ENCODE data around the gene SHPK. TPM values are rescaled to one million over a fixed set of nuclear protein-coding genes. Genes with fewer than 3 reads are reported as not detected.

The SHPK gene
- total RNA-seq, 6 donors from 2014 or later, result 10.5 to 25.1 (median 12.4) TPM

DNA sequence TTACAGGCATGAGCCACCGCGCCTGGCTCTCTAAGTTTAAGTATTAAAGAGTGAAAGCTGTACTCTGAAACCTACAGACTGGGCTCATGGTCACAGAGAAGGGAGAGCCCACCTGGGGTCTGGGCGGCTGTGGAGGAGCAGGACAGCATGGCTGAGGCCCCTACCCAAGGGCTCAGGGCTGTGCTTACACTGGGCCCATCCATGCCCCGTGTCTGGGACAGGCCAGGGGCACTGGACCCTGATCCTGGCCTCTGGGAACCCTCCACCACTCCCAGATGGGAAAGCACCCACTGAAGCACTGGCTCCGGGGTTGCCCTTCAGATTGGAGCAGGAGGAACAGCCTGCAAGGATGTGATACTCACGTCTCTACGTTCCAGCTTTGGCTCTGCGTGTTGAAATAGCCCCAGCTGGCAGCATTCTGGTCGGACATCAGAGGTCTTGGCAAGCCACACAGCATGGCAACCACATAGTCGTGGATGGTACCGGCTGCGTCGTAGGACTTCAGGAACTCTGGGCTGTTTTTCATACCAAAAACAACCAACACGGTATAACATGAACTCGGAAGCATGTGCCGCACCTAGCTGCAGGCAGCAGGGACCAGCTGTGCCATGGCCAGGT lies 13.0 kb downstream of the SHPK start:
- H3K4me3 ChIP-seq, result no peak overlapping the region
- H3K36me3 ChIP-seq, result peaks cover 20 to 88% (median 57%) of the 10 kb centered on the region in 4 donors
- ATAC-seq (ENCODE audit: low FRiP score in 2 of 2), result no peak
- no peaks in the 10 kb centered on the region for H3K9me3 ChIP-seq
- no peaks in the 10 kb centered on the region for H3K4me1 ChIP-seq
- H3K27me3 ChIP-seq, result no peaks in the 10 kb centered on the region
- DNase-seq, result no peak
- H3K27ac ChIP-seq, result no peak overlapping the region
- TF ChIP-seq POLR2AphosphoS5 (IDR thresholded peaks at IDR 0.05) (no peak), POLR2A (IDR thresholded peaks at IDR 0.05) (no peak), EP300 (IDR thresholded peaks at IDR 0.05) (no peak)
- TF ChIP-seq, protein P1, sequence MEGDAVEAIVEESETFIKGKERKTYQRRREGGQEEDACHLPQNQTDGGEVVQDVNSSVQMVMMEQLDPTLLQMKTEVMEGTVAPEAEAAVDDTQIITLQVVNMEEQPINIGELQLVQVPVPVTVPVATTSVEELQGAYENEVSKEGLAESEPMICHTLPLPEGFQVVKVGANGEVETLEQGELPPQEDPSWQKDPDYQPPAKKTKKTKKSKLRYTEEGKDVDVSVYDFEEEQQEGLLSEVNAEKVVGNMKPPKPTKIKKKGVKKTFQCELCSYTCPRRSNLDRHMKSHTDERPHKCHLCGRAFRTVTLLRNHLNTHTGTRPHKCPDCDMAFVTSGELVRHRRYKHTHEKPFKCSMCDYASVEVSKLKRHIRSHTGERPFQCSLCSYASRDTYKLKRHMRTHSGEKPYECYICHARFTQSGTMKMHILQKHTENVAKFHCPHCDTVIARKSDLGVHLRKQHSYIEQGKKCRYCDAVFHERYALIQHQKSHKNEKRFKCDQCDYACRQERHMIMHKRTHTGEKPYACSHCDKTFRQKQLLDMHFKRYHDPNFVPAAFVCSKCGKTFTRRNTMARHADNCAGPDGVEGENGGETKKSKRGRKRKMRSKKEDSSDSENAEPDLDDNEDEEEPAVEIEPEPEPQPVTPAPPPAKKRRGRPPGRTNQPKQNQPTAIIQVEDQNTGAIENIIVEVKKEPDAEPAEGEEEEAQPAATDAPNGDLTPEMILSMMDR (IDR thresholded peaks at IDR 0.05), result no peak
- WGBS, 2 donors, result 92 to 98% methylated on average over 5 to 16 of the region's 16 CpGs

- H3K4me3 ChIP-seq, result no peak overlapping the region
- ATAC-seq (ENCODE audit: low FRiP score in 2 of 2) (no peak), DNase-seq (no peak)
- H3K27me3 ChIP-seq, result no peaks in the 10 kb centered on the region
- H3K36me3 ChIP-seq, result peaks cover 22 to 92% (median 58%) of the 10 kb centered on the region in 4 donors
- 90 to 97% methylated on average over 7 to 8 of the region's 8 CpGs for whole genome bisulfite sequencing, 2 donors
- no peak overlapping the region for H3K27ac ChIP-seq
- no peaks in the 10 kb centered on the region for H3K9me3 ChIP-seq
- H3K4me1 ChIP-seq, result no peaks in the 10 kb centered on the region
- TF ChIP-seq POLR2AphosphoS5 (IDR thresholded peaks at IDR 0.05) (no peak), POLR2A (IDR thresholded peaks at IDR 0.05) (no peak), EP300 (IDR thresholded peaks at IDR 0.05) (no peak)
- TF ChIP-seq, protein P1 (IDR thresholded peaks at IDR 0.05), result no peak
Observed at GRCh38 chr17:3621146-3621720, 14.8 kb downstream of the SHPK start.

DNA sequence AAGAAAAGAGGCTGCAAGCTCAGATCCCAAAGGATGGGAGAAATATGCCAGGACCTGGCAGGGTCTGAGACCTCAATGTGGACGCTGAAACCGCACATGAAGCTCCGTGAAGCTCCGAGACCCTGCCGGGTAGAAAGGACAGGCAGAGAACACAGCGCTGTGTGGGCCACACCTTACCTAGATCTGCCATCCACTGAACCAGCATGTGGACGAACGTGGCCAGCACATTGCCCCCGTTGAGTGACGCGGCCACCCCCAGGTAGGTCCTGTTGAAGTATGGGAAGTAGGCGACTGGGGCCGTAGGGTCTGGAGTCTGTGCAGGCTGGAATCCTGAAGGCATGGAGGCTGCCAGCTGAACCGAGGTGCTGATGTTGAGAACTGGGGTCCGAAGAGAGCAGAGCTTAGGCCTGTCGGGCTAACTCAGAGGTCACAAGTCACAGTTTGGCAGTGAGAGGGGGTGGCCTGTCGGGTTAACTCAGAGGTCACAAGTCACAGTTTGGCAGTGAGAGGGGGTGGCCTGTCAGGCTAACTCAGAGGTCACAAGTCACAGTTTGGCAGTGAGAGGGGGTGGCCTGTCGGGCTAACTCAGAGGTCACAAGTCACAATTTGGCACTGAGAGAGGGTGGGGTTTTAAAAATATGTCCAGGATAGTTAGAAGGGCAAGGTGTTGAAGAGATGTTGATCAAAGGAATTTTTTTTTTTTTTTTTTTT lies 20.7 kb downstream of the SHPK start:
- H3K27me3 ChIP-seq, result no peaks in the 10 kb centered on the region
- ATAC-seq (ENCODE audit: low FRiP score in 2 of 2), result no peak
- H3K36me3 ChIP-seq, result peaks cover 6 to 84% (median 64%) of the 10 kb centered on the region in 4 donors
- TF ChIP-seq POLR2A (IDR thresholded peaks at IDR 0.05) (no peak), POLR2AphosphoS5 (IDR thresholded peaks at IDR 0.05) (no peak), EP300 (IDR thresholded peaks at IDR 0.05) (no peak)
- TF ChIP-seq, protein P1 (IDR thresholded peaks at IDR 0.05), result no peak
- no peak overlapping the region for H3K4me3 ChIP-seq
- no peaks in the 10 kb centered on the region for H3K4me1 ChIP-seq
- H3K9me3 ChIP-seq, result no peaks in the 10 kb centered on the region
- no peak overlapping the region for H3K27ac ChIP-seq
- whole genome bisulfite sequencing, 2 donors, result 96 to 97% methylated on average over 16 to 17 of the region's 18 CpGs
- DNase-seq, result no peak

GRCh38 chr17:3613124-3613523 lies 22.9 kb downstream of the SHPK start:
- 91 to 97% methylated on average over 5 to 6 of the region's 6 CpGs for WGBS, 2 donors
- H3K4me3 ChIP-seq, result no peak overlapping the region
- ATAC-seq (ENCODE audit: low FRiP score in 2 of 2) (no peak), DNase-seq (no peak)
- TF ChIP-seq, protein P1 (IDR thresholded peaks at IDR 0.05), result no peak
- no peak for TF ChIP-seq EP300 (IDR thresholded peaks at IDR 0.05)
- no peak for TF ChIP-seq POLR2AphosphoS5 (IDR thresholded peaks at IDR 0.05)
- no peak for TF ChIP-seq POLR2A (IDR thresholded peaks at IDR 0.05)
- no peaks in the 10 kb centered on the region for H3K9me3 ChIP-seq
- no peaks in the 10 kb centered on the region for H3K4me1 ChIP-seq
- H3K27ac ChIP-seq, result no peak overlapping the region
- peaks cover 13 to 84% (median 66%) of the 10 kb centered on the region in 4 donors for H3K36me3 ChIP-seq
- no peaks in the 10 kb centered on the region for H3K27me3 ChIP-seq

All from upper lobe of left lung (tissue), 6 donors.